ENCODE results near the gene SPNS3. TPM values are rescaled to one million over a fixed set of nuclear protein-coding genes. Genes with fewer than 3 reads are reported as not detected.

The SPNS3 gene
- total RNA-seq, 1 donor from 2014 or later = 0.34 TPM

GRCh38 chr17:4509401-4509800 is 75.7 kb downstream of the SPNS3 start:
- peak overlapping the region; percentile 61 for H3K27ac Mint-ChIP-seq
- no peak for DNase-seq (ENCODE audit: extremely low spot score, unreplicated experiment)
- no peaks in the 10 kb centered on the region for H3K36me3 Mint-ChIP-seq
- H3K4me1 Mint-ChIP-seq (ENCODE audit: unreplicated experiment) = peaks cover 12% of the 10 kb centered on the region
- no peak for TF ChIP-seq CTCF (conservative IDR thresholded peaks at IDR 0.05)
- H3K27me3 Mint-ChIP-seq = peaks cover 6% of the 10 kb centered on the region
- H3K4me3 Mint-ChIP-seq = no peak overlapping the region
- H3K9me3 Mint-ChIP-seq = no peaks in the 10 kb centered on the region

GRCh38 chr17:4509923-4510617 is 76.3 kb downstream of the SPNS3 start:
- no peaks in the 10 kb centered on the region for H3K9me3 Mint-ChIP-seq
- H3K27me3 Mint-ChIP-seq = peaks cover 1% of the 10 kb centered on the region
- TF ChIP-seq CTCF (conservative IDR thresholded peaks at IDR 0.05) = no peak
- peak overlapping the region; percentile 61 for H3K27ac Mint-ChIP-seq
- H3K4me3 Mint-ChIP-seq = no peak overlapping the region
- no peak for DNase-seq (ENCODE audit: extremely low spot score, unreplicated experiment)
- H3K4me1 Mint-ChIP-seq (ENCODE audit: unreplicated experiment) = peaks cover 12% of the 10 kb centered on the region
- H3K36me3 Mint-ChIP-seq = no peaks in the 10 kb centered on the region

- Mint-ChIP-seq H3K4me3 (no peak overlapping the region), H3K4me1 (ENCODE audit: unreplicated experiment) (peaks cover 12% of the 10 kb centered on the region), H3K27me3 (no peaks in the 10 kb centered on the region), H3K9me3 (no peaks in the 10 kb centered on the region), H3K27ac (peak overlapping the region; percentile 17), H3K36me3 (no peaks in the 10 kb centered on the region)
- no peak for DNase-seq (ENCODE audit: extremely low spot score, unreplicated experiment)
- no peak for TF ChIP-seq CTCF (conservative IDR thresholded peaks at IDR 0.05)
These were observed 76.8 kb downstream of the SPNS3 start for GRCh38 chr17:4510618-4510941.

- Mint-ChIP-seq H3K4me1 (ENCODE audit: unreplicated experiment) (peaks cover 12% of the 10 kb centered on the region), H3K9me3 (no peaks in the 10 kb centered on the region), H3K27ac (peak overlapping the region; percentile 53), H3K36me3 (no peaks in the 10 kb centered on the region), H3K27me3 (no peaks in the 10 kb centered on the region), H3K4me3 (no peak overlapping the region)
- TF ChIP-seq CTCF (conservative IDR thresholded peaks at IDR 0.05) = no peak
- no peak for DNase-seq (ENCODE audit: extremely low spot score, unreplicated experiment)
These were observed 77.6 kb downstream of the SPNS3 start for GRCh38 chr17:4511199-4511932.

GRCh38 chr17:4512156-4513112 is 78.7 kb downstream of the SPNS3 start:
- Mint-ChIP-seq H3K4me3 (peak overlapping the region; percentile 56), H3K36me3 (no peaks in the 10 kb centered on the region), H3K27ac (peak overlapping the region; percentile 98)

More at GRCh38 chr17:4512156-4513112, 78.7 kb downstream of the SPNS3 start:
- H3K9me3 Mint-ChIP-seq = no peaks in the 10 kb centered on the region
- DNase-seq (ENCODE audit: extremely low spot score, unreplicated experiment) = no peak
- H3K27me3 Mint-ChIP-seq = no peaks in the 10 kb centered on the region
- peaks cover 12% of the 10 kb centered on the region for H3K4me1 Mint-ChIP-seq (ENCODE audit: unreplicated experiment)
- no peak for TF ChIP-seq CTCF (conservative IDR thresholded peaks at IDR 0.05)

Data from type B pancreatic cell (in vitro differentiated cells).